Thyroid gland (tissue), 4 donors: Measurements from ENCODE around the gene ACOX2. TPM values are rescaled to one million over a fixed set of nuclear protein-coding genes. Genes with fewer than 3 reads are reported as not detected.

Experiments used
- DNase-seq, 2 donors: peaks; one replicate each; pipeline ENCODE4 v3.0.0-alpha.2; 2019
- H3K27ac ChIP-seq, 3 donors: fragments of 200-600 bp; sonication (generic); 1 replicate in 2 of 3; 2 replicates in 1 of 3; pipeline ENCODE4 v1.5.1; 2016 to 2019; ENCODE audit warnings: mild to moderate bottlenecking in 1 of 3, moderate library complexity in 1 of 3
- H3K27me3 ChIP-seq: fragments of 200-600 bp; sonication (generic); one replicate; pipeline ENCODE4 v1.5.1; 2019
- H3K36me3 ChIP-seq, 2 donors: fragments of 200-600 bp; sonication (generic); one replicate each; pipeline ENCODE4 v1.5.1; 2016 to 2019
- H3K4me1 ChIP-seq, 2 donors: fragments of 200-600 bp; sonication (generic); one replicate each; pipeline ENCODE4 v1.5.1; 2017 to 2019
- H3K4me3 ChIP-seq, 3 donors: fragments of 200-600 bp; sonication (generic); replicated peaks in 1 of 3; 1 replicate in 2 of 3; 2 replicates in 1 of 3; pipeline ENCODE4 v1.5.1; 2016; ENCODE audit warnings: mild to moderate bottlenecking in 1 of 3
- H3K9me3 ChIP-seq: fragments of 200-600 bp; sonication (generic); one replicate; pipeline ENCODE4 v1.5.1; 2017
- CTCF ChIP-seq, 6 experiments: fragments of 200-600 bp in 3 of 6; fragments of 450-650 bp in 3 of 6; sonication (generic) in 3 of 6; IDR thresholded peaks; one replicate each; pipeline ENCODE4 v1.5.1; 2016 to 2019; ENCODE audit warnings: antibody characterized with exemption in 6 of 6, mild to moderate bottlenecking in 2 of 6, inconsistent platforms in 1 of 6, moderate library complexity in 1 of 6
- POLR2A ChIP-seq, 2 donors: fragments of 450-650 bp; IDR thresholded peaks; one replicate each; pipeline ENCODE4 v1.6.1; 2017; ENCODE audit warnings: antibody characterized with exemption in 2 of 2, mild to moderate bottlenecking in 2 of 2, moderate library complexity in 1 of 2
- WGBS, 2 donors: methylation state at CpG; one replicate each; pipeline ENCODE4 v1.1.5; 2017; 5-methylcytosine and 5-hydroxymethylcytosine counted together
- intact Hi-C: fragments of 100-400 bp; cut with DNase I; formaldehyde crosslinking; loops from one replicate; pipeline ENCODE4 v1.15.1; 2023
- total RNA-seq, 4 donors: library from RNA; depleted of rRNA; stranded (reverse); fragments of >200 nt; gene quantifications; one replicate each; pipeline ENCODE4 v1.2.3, GENCODE V29; 2016

ACOX2 gene
- total RNA-seq, 4 donors from 2014 or later, result 17.8 to 62.2 (median 37.4) TPM

GRCh38 chr3:58567251-58567515 is 30.2 kb upstream of the ACOX2 start:
- DNase-seq, result no peak
- Histone ChIP-seq H3K27me3 (no peaks in the 10 kb centered on the region), H3K9me3 (no peaks in the 10 kb centered on the region), H3K27ac (no peak overlapping the region), H3K36me3 (peaks cover 0 to 17% of the 10 kb centered on the region in 2 donors), H3K4me3 (no peak overlapping the region), H3K4me1 (peaks cover 7 to 27% of the 10 kb centered on the region in 2 donors)
- TF ChIP-seq CTCF (IDR thresholded peaks at IDR 0.05), result no peak
- no peak for TF ChIP-seq POLR2A (IDR thresholded peaks at IDR 0.05)
- WGBS, 2 donors, result 91% methylated on average over 7 of the region's 7 CpGs; no CpG with 5 or more reads in 1 of the 2 donors
- intact Hi-C loops, result loop anchor here (2.0 kb wide), 1 partner anchor 64 kb away; no protein-coding TSS in a partner anchor

- DNase-seq, result no peak
- Histone ChIP-seq H3K36me3 (peaks cover 0 to 17% of the 10 kb centered on the region in 2 donors), H3K4me3 (no peak overlapping the region), H3K27ac (no peak overlapping the region), H3K27me3 (no peaks in the 10 kb centered on the region), H3K4me1 (peaks cover 5 to 26% of the 10 kb centered on the region in 2 donors), H3K9me3 (no peaks in the 10 kb centered on the region)
- TF ChIP-seq POLR2A (IDR thresholded peaks at IDR 0.05) (no peak), CTCF (IDR thresholded peaks at IDR 0.05) (no peak)
- intact Hi-C loops, result loop anchor here (2.0 kb wide), 1 partner anchor 64 kb away; no protein-coding TSS in a partner anchor
- 92 to 94% methylated on average over 8 of the region's 9 CpGs for WGBS, 2 donors
These were observed 29.6 kb upstream of the ACOX2 start for GRCh38 chr3:58566398-58567250.

DNA sequence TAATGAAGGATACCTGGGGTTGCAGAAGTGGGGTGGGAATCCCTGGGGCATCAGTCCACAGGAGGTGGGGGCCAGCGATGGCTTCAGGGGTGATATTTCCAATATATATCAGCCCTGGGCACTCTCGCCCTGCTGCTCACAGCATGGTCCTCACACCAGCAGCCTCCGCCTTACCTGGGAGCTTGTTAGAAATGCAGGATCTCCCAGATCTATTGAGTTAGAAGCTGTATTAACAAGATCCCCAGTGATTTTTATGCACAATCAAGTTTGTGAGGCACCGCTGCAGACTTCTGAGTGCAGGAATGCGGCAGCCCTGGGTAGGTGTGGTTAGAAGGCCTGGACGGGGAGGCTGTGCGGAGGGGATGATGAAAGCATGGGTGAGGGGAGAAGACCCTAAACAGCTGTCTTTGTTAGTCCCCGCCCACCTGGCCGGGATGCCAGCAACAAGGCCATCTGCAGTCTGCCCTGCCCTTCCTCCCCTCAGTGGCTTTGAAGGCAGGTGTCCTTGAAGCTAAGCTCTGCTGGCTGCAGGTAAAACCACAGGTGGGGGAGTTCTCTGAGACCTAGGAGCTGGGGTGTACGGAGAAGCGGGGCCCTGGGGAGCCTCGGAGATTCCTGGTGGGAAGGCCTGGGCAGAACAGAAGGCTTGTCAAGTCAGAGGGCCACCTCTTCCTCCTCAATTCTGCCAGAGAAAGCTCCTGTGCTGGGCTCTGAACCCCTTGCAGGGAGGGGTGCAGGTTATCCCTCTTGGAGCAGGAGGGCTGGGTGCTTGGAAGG is 28.8 kb upstream of the ACOX2 start:
- TF ChIP-seq CTCF (IDR thresholded peaks at IDR 0.05), result no peak
- TF ChIP-seq POLR2A (IDR thresholded peaks at IDR 0.05), result no peak
- Histone ChIP-seq H3K4me3 (no peak overlapping the region), H3K27ac (no peak overlapping the region), H3K27me3 (no peaks in the 10 kb centered on the region), H3K9me3 (no peaks in the 10 kb centered on the region), H3K36me3 (peaks cover 0 to 17% of the 10 kb centered on the region in 2 donors), H3K4me1 (peaks cover 10 to 28% of the 10 kb centered on the region in 2 donors)
- intact Hi-C loops, result loop anchor here (2.0 kb wide), 1 partner anchor 65 kb away; no protein-coding TSS in a partner anchor
- no peak for DNase-seq
- 86 to 89% methylated on average over 9 to 10 of the region's 12 CpGs for WGBS, 2 donors

DNA sequence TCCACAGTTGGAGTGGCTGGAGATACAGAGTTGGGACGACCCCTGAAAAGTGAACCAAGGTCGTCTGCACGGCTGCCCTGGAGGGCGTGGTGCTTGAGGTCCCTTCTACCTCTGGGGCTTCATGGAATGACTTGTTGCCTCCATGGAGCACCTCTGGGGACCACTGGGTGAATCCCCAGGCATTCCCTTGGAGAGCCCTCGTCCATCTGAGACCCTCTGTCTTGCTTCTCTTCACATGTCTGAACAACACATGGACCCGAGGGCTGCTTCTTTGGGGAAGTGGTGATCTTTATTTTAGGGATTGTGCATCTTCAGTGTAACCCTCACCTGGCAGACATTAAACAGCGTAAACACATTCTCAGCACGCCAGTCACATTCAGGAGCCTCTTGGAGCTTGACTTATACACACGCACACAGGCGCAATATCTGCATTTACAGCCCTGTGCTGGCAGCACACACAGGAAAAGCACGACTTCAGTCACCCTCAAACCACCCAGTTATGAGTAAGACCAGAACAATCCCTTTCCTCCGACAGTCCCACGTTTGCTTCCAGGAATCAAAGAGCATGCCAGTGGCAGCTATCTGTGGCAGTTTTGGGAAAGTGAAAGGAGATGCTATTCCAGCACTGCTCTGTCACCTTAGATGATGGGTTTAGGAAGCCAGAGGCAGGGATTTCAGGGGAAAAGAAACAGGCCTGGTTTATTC is 27.6 kb upstream of the ACOX2 start:
- Histone ChIP-seq H3K4me1 (peaks cover 9 to 16% of the 10 kb centered on the region in 2 donors), H3K9me3 (no peaks in the 10 kb centered on the region), H3K27ac (no peak overlapping the region), H3K27me3 (no peaks in the 10 kb centered on the region), H3K36me3 (peaks cover 0 to 17% of the 10 kb centered on the region in 2 donors), H3K4me3 (no peak overlapping the region)
- 85 to 87% methylated on average over 13 of the region's 13 CpGs for WGBS, 2 donors
- TF ChIP-seq POLR2A (IDR thresholded peaks at IDR 0.05), result no peak
- intact Hi-C loops, result no loop called here
- DNase-seq, result no peak

DNA sequence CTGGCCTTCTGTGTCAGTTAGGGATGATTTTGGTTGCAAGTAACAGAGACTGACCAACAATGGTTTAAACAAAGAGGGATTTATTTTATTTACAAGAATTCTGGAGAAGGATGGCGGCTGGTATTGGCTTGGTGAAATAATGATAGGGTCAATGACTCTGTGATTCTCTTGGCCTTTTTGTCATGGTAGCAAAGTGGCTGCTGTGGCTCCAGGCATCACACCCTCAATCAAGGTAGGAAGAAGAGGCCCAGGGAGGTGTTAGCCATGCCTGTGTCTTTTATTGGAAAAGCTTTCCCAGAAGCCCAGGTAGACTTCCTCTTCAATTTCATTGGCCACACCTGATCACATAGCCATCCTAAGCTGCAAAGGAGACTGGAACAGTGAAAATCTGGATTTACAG is 27.1 kb upstream of the ACOX2 start:
- 96 to 100% methylated on average over 1 of the region's 1 CpG for WGBS, 2 donors
- no peak for DNase-seq
- Histone ChIP-seq H3K27me3 (no peaks in the 10 kb centered on the region), H3K27ac (no peak overlapping the region), H3K36me3 (peaks cover 0 to 17% of the 10 kb centered on the region in 2 donors), H3K4me1 (peaks cover 5 to 11% of the 10 kb centered on the region in 2 donors), H3K9me3 (no peaks in the 10 kb centered on the region), H3K4me3 (no peak overlapping the region)
- intact Hi-C loops, result no loop called here
- TF ChIP-seq POLR2A (IDR thresholded peaks at IDR 0.05) (no peak), CTCF (IDR thresholded peaks at IDR 0.05) (no peak)
